ENCODE data around the gene SUPT5H.

SUPT5H gene

GRCh38 chr19:39412100-39412866 lies 33.1 kb upstream of the SUPT5H start, which contains the start of gene PLEKHG2:
TSS of gene PLEKHG2 (plus strand) at chr19:39412669. CDS start at chr19:39414087, 1,418 bp downstream.
- peaks cover 9% of the 10 kb centered on the region for H3K4me1 ChIP-seq
- peak within 1 kb of the TSS; percentile 94 for H3K4me3 ChIP-seq (ENCODE audit: low read depth, low read length)
- H3K36me3 ChIP-seq, result no peaks in the 10 kb centered on the region; the same call in 1 of the 2 replicates
- peak; percentile 99 for DNase-seq
- peak; percentile 74 for TF ChIP-seq CTCF (IDR thresholded peaks at IDR 0.05; ENCODE audit: low read depth, low read length)
- H3K27me3 ChIP-seq, result no peaks in the 10 kb centered on the region
- H3K9me3 ChIP-seq, result no peaks in the 10 kb centered on the region

DNA sequence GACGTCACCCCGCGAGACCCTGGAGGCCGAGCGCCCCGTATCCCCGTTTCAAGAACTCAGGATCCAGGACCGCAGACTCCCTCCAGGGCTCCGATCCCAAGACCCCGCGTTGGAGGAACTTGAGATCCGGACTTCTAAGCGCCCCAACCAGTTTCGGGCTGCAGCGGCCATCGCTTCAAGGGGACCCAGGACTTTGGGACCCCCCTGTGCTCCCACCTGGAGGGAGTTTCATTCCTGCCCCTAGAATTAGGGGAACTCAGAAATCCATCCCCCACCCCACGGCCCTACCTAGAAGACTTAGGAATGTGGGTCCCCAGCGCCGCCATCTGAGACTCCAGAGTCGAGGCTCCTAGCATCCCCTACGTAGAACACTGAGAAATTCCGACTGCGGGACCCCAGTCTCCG lies 32.5 kb upstream of the SUPT5H start:
- Histone ChIP-seq H3K4me3 (ENCODE audit: low read depth, low read length) (peak overlapping the region; percentile 94), H3K4me1 (peaks cover 9% of the 10 kb centered on the region), H3K27me3 (no peaks in the 10 kb centered on the region), H3K9me3 (no peaks in the 10 kb centered on the region), H3K36me3 (no peaks in the 10 kb centered on the region; the same call in 1 of the 2 replicates)
- DNase-seq, result no peak
- TF ChIP-seq CTCF (IDR thresholded peaks at IDR 0.05; ENCODE audit: low read depth, low read length), result no peak

DNA sequence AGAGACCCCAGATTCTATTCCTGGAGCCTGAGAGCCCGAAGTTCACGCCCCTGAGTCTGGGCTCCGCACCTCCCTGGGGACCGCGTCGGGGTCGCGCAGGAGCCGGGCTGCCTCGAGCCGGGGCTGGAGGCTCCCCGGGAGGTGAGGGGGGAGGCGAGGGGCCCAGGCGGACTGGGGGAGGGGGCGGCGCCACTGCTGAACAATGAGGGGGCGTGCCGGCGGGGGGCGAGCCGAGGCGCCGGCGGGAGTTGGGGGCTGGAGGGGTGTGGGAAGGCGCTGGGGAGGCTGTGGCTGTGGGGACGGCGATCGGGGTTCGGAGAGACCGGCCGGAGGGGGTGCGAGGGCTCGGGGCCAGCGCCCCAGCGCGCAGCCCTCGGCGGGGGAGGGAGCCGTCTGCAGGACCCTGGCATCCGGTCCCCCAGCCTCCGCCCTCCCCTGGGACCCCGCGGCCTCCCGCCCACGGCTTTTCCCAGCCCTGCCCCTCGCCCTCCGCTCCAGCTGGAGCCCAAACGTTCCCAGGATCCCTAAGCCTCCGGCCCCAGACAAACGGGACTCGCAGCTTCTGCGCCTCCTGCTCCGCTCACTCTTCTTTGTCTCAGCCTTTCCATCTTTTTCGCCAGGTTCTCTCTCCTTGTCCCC lies 32.0 kb upstream of the SUPT5H start:
- Histone ChIP-seq H3K36me3 (no peaks in the 10 kb centered on the region; the same call in none of the 2 replicates), H3K4me1 (peaks cover 9% of the 10 kb centered on the region), H3K4me3 (ENCODE audit: low read depth, low read length) (peak overlapping the region; percentile 94), H3K27me3 (no peaks in the 10 kb centered on the region), H3K9me3 (no peaks in the 10 kb centered on the region)
- TF ChIP-seq CTCF (IDR thresholded peaks at IDR 0.05; ENCODE audit: low read depth, low read length), result no peak
- peak; percentile 85 for DNase-seq

- Histone ChIP-seq H3K4me1 (peaks cover 9% of the 10 kb centered on the region), H3K4me3 (ENCODE audit: low read depth, low read length) (peak overlapping the region; percentile 94), H3K9me3 (no peaks in the 10 kb centered on the region), H3K27me3 (no peaks in the 10 kb centered on the region), H3K36me3 (peaks cover 6% of the 10 kb centered on the region)
- DNase-seq, result peak; percentile 61
- TF ChIP-seq CTCF (IDR thresholded peaks at IDR 0.05; ENCODE audit: low read depth, low read length), result peak; percentile 50
Measured at GRCh38 chr19:39413911-39414608, 31.3 kb upstream of the SUPT5H start.

GRCh38 chr19:39415111-39416046 lies 30.0 kb upstream of the SUPT5H start:
- peaks cover 9% of the 10 kb centered on the region for H3K4me1 ChIP-seq
- H3K4me3 ChIP-seq (ENCODE audit: low read depth, low read length), result no peak overlapping the region
- H3K27me3 ChIP-seq, result no peaks in the 10 kb centered on the region
- H3K9me3 ChIP-seq, result no peaks in the 10 kb centered on the region
- peaks cover 10% of the 10 kb centered on the region for H3K36me3 ChIP-seq
- no peak for DNase-seq
- no peak for TF ChIP-seq CTCF (IDR thresholded peaks at IDR 0.05; ENCODE audit: low read depth, low read length)

All from BE2C (cell line).